Transverse colon (tissue), 3 donors: Measurements from ENCODE around the gene RBM5.

Experiments used
- CTCF ChIP-seq, 5 experiments: fragments of 200-600 bp in 3 of 5; fragments of 450-650 bp in 2 of 5; sonication (generic) in 3 of 5; IDR thresholded peaks; 1 replicate in 2 of 5; 2 replicates in 3 of 5; pipeline ENCODE4 v1.5.1; 2016 to 2017; ENCODE audit warnings: antibody characterized with exemption in 5 of 5, inconsistent platforms in 3 of 5, mild to moderate bottlenecking in 2 of 5, moderate library complexity in 1 of 5
- EP300 ChIP-seq: sonication (generic); formaldehyde crosslinking; IDR thresholded peaks from one replicate; pipeline ENCODE4 v1.6.1; 2017; ENCODE audit warnings: antibody characterized with exemption, low read depth

- TF ChIP-seq EP300 = no peak
- TF ChIP-seq CTCF (IDR thresholded peaks at IDR 0.05) = no peak
Measured at GRCh38 chr3:50050361-50050760, 38.4 kb upstream of the RBM5 start.
